HCT116 (cell line): Measurements from ENCODE around the gene ELFN2. TPM values are rescaled to one million over a fixed set of nuclear protein-coding genes. Genes with fewer than 3 reads are reported as not detected.

Source experiments
- ATAC-seq: fragments of 200-7000 bp; cut with Tn5 transposase; 2 replicates; pipeline ENCODE4 v1.9.1; 2020; ENCODE audit warnings: mild to moderate bottlenecking, moderate library complexity
- BruUV-seq: library from RNA; stranded (reverse); fragments of 400-500 nt; replicated peaks from 2 replicates; lab custom pipeline; 2021; lab: Mats Ljungman, UMichigan
- CTCF ChIA-PET: fragments of 300-600 bp; sonication (Branson Sonifier 250); formaldehyde crosslinking; loops from one replicate; lab custom pipeline; 2021; ENCODE audit warnings: antibody characterized with exemption; lab: Charles Lee
- POLR2A ChIA-PET: fragments of 300-600, 350-600 bp; sonication (Branson Sonifier 250); formaldehyde crosslinking; loops from one replicate; lab custom pipeline; 2021; ENCODE audit warnings: antibody characterized with exemption; lab: Charles Lee
- RAD21 ChIA-PET, 2 experiments: fragments of 300-600 bp; sonication (Branson Sonifier 250); formaldehyde crosslinking; loops; one replicate each; lab custom pipeline; 2023; ENCODE audit warnings: low total read pairs in 2 of 2; ENCODE audit not compliant: uncharacterized antibody in 2 of 2, unreplicated experiment in 2 of 2, low non-redundant PET in 1 of 2; lab: Charles Lee
- DNase-seq: peaks from one replicate; pipeline ENCODE4 v3.0.0-alpha.2; 2010; ENCODE audit warnings: low read depth, low spot score
- H2AFZ ChIP-seq: fragments of 200-600 bp; shearing (Covaris generic), sonication (generic); 2 replicates; pipeline ENCODE4 v1.6.1; 2017; ENCODE audit warnings: low read depth, mixed run types, mixed read lengths, antibody characterized with exemption, low read length; ENCODE audit not compliant: poor library complexity, severe bottlenecking
- H3K27ac ChIP-seq: 2 replicates; pipeline ENCODE4 v1.5.1; 2012; ENCODE audit warnings: low read depth, low read length
- H3K27me3 ChIP-seq: fragments of 200-600 bp; sonication (generic); 2 replicates; pipeline ENCODE4 v1.6.1; 2016; ENCODE audit warnings: mixed run types, low read length, mixed read lengths; ENCODE audit not compliant: insufficient read depth
- H3K36me3 ChIP-seq, 2 experiments: fragments of 200-500 bp in 1 of 2; fragments of 200-600 bp in 1 of 2; sonication (Bioruptor generic) in 1 of 2; sonication (generic) in 1 of 2; 2 replicates each; pipeline versions ENCODE4 v1.5.1 to v1.6.1; 2014 to 2016; ENCODE audit warnings: low read length in 2 of 2, inconsistent platforms in 1 of 2, mixed read lengths in 1 of 2, mixed run types in 1 of 2; ENCODE audit not compliant: insufficient read depth in 2 of 2, control insufficient read depth in 1 of 2
- H3K4me1 ChIP-seq, 2 experiments: fragments of 200-600 bp in 1 of 2; sonication (generic) in 1 of 2; 2 replicates each; pipeline versions ENCODE4 v1.5.1 to v1.6.1; 2012 to 2017; ENCODE audit warnings: low read length in 2 of 2, inconsistent platforms in 1 of 2, mild to moderate bottlenecking in 1 of 2, mixed read lengths in 1 of 2, mixed run types in 1 of 2, moderate library complexity in 1 of 2; ENCODE audit not compliant: insufficient read depth in 2 of 2, control insufficient read depth in 1 of 2
- H3K4me2 ChIP-seq: fragments of 200-600 bp; sonication (generic); 2 replicates; pipeline ENCODE4 v1.6.1; 2017; ENCODE audit warnings: mixed run types, low read length, mixed read lengths
- H3K4me3 ChIP-seq, 2 experiments: fragments of 200-600 bp in 1 of 2; sonication (generic) in 1 of 2; replicated peaks in 1 of 2; 2 replicates each; pipeline ENCODE4 v1.5.1; 2011 to 2016; ENCODE audit warnings: low read length in 2 of 2, control low read depth in 1 of 2, low read depth in 1 of 2, mild to moderate bottlenecking in 1 of 2, mixed read lengths in 1 of 2, mixed run types in 1 of 2
- H3K79me2 ChIP-seq: fragments of 200-600 bp; sonication (generic); 2 replicates; pipeline ENCODE4 v1.6.1; 2017; ENCODE audit warnings: mild to moderate bottlenecking, mixed run types, low read length, moderate library complexity, mixed read lengths; ENCODE audit not compliant: insufficient read depth
- H3K9ac ChIP-seq: fragments of 200-600 bp; sonication (generic); 2 replicates; pipeline ENCODE4 v1.6.1; 2016; ENCODE audit warnings: low read length, mixed read lengths
- H3K9me2 ChIP-seq: fragments of 200-600 bp; sonication (generic), shearing (Covaris generic); 2 replicates; pipeline ENCODE4 v1.6.1; 2017; ENCODE audit warnings: mixed run types, mild to moderate bottlenecking, moderate library complexity; ENCODE audit not compliant: insufficient read depth
- H3K9me3 ChIP-seq, 2 experiments: fragments of 200-500 bp in 1 of 2; fragments of 200-600 bp in 1 of 2; sonication (Bioruptor generic) in 1 of 2; sonication (generic) in 1 of 2; 2 replicates each; pipeline ENCODE4 v1.6.1; 2014 to 2017; ENCODE audit warnings: low read length in 2 of 2, mixed read lengths in 2 of 2, inconsistent platforms in 1 of 2, low read depth in 1 of 2, mild to moderate bottlenecking in 1 of 2, mixed run types in 1 of 2, moderate library complexity in 1 of 2; ENCODE audit not compliant: control insufficient read depth in 1 of 2, insufficient read depth in 1 of 2
- H4K20me1 ChIP-seq: fragments of 200-600 bp; sonication (generic), shearing (Covaris generic); 2 replicates; pipeline ENCODE4 v1.6.1; 2017; ENCODE audit warnings: mixed run types, mild to moderate bottlenecking, moderate library complexity; ENCODE audit not compliant: insufficient read depth
- CBX3 ChIP-seq: IDR thresholded peaks from 2 replicates; pipeline ENCODE4 v1.6.1; 2012; ENCODE audit warnings: low read depth
- EZH2phosphoT487 ChIP-seq: fragments of 200-600 bp; IDR thresholded peaks from 2 replicates; pipeline ENCODE4 v1.6.1; 2018; ENCODE audit warnings: antibody characterized with exemption, borderline replicate concordance
- FOSL1 ChIP-seq: IDR thresholded peaks from 2 replicates; pipeline ENCODE4 v1.6.1; 2012; ENCODE audit warnings: low read depth
- JUND ChIP-seq: IDR thresholded peaks from 2 replicates; pipeline ENCODE4 v1.6.1; 2012
- POLR2AphosphoS5 ChIP-seq: IDR thresholded peaks from 2 replicates; pipeline ENCODE4 v1.6.1; 2011; ENCODE audit warnings: mild to moderate bottlenecking, low read depth, low read length, moderate library complexity
- RAD21 ChIP-seq: IDR thresholded peaks from 2 replicates; pipeline ENCODE4 v1.6.1; 2012; ENCODE audit warnings: low read depth, mild to moderate bottlenecking
- SIN3A ChIP-seq: IDR thresholded peaks from 2 replicates; pipeline ENCODE4 v1.6.1; 2012; ENCODE audit warnings: low read depth
- SP1 ChIP-seq: IDR thresholded peaks from 2 replicates; pipeline ENCODE4 v1.6.1; 2012; ENCODE audit warnings: low read depth
- SRF ChIP-seq: IDR thresholded peaks from 2 replicates; pipeline ENCODE4 v1.6.1; 2012; ENCODE audit warnings: low read depth
- TCF7L2 ChIP-seq: IDR thresholded peaks from 2 replicates; pipeline ENCODE4 v1.7.0; 2011; ENCODE audit warnings: borderline replicate concordance, inconsistent platforms; ENCODE audit not compliant: insufficient read depth, insufficient read length; ENCODE audit errors: extremely low read depth
- YY1 ChIP-seq: IDR thresholded peaks from 2 replicates; pipeline ENCODE4 v1.6.1; 2011; ENCODE audit warnings: low read length, low read depth, moderate library complexity, mild to moderate bottlenecking; ENCODE audit not compliant: insufficient replicate concordance; ENCODE audit errors: extremely low read depth
- ZFX ChIP-seq: fragments of 450-650 bp; IDR thresholded peaks from 2 replicates; pipeline ENCODE4 v1.6.1; 2017
- ZNF274 ChIP-seq: fragments of 200-500 bp; sonication (Bioruptor generic); IDR thresholded peaks from 2 replicates; pipeline ENCODE4 v1.6.1; 2014; ENCODE audit warnings: mild to moderate bottlenecking, low read depth, low read length, inconsistent platforms
- intact Hi-C: fragments of 100-400 bp; cut with micrococcal nuclease; formaldehyde crosslinking; loops from 2 replicates; pipeline ENCODE4 v1.10.0; 2022
- total RNA-seq: library from RNA; stranded (reverse); gene quantifications from one replicate; pipeline ENCODE4 v1.2.1, GENCODE V29; 2021; ENCODE audit not compliant: unreplicated experiment
- TF ChIP-seq, protein P1 (sequence below): IDR thresholded peaks from 2 replicates; pipeline ENCODE4 v1.6.1; 2012

ELFN2 gene
- total RNA-seq, 1 experiment from 2014 or later: 45.4 TPM

DNA sequence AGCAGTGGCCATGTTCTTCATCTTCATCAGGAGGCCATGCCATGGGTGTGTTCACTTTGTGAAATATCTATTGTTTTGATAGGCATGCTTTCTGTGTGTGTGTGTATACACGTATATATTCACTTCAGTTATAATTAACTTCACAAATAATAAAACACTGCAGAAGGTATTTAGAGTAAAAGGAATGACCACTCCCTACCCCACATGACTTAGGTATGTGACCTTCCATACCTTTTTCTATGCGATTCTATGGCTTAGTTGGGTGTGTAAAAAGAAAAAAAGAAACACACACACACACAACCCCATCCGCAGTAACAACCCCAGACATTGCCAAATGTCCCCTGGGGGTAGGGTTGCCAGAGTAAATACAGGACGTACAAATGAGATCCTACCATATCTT lies 73.0 kb downstream of the ELFN2 start:
- CTCF ChIA-PET: no interaction called here
- TF ChIP-seq TCF7L2 (no peak), SRF (no peak), ZFX (no peak), EZH2phosphoT487 (no peak), ZNF274 (no peak), JUND (no peak), CBX3 (no peak), SP1 (no peak), POLR2AphosphoS5 (no peak), SIN3A (no peak), RAD21 (no peak), FOSL1 (no peak), YY1 (no peak)
- TF ChIP-seq, protein P1, sequence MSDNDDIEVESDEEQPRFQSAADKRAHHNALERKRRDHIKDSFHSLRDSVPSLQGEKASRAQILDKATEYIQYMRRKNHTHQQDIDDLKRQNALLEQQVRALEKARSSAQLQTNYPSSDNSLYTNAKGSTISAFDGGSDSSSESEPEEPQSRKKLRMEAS: no peak
- TF ChIP-seq, all 23 proteins: peak for 0
- H3K4me2 ChIP-seq: no peak overlapping the region
- H3K9me3 ChIP-seq: no peaks in the 10 kb centered on the region
- H3K9ac ChIP-seq: no peak overlapping the region
- BruUV-seq: no TSS peak
- peaks cover 0 to 15% of the 10 kb centered on the region in 2 experiments; a peak in 2 of 4 replicates for H3K4me1 ChIP-seq
- RAD21 ChIA-PET: no interaction called here
- H3K36me3 ChIP-seq: no peaks in the 10 kb centered on the region
- H3K79me2 ChIP-seq: no peaks in the 10 kb centered on the region
- no peak overlapping the region for H3K4me3 ChIP-seq
- no peak for DNase-seq
- no peaks in the 10 kb centered on the region for H3K27me3 ChIP-seq
- H4K20me1 ChIP-seq: no peaks in the 10 kb centered on the region
- no peak overlapping the region for H3K27ac ChIP-seq
- intact Hi-C loops: no loop called here
- H2AFZ ChIP-seq: no peak overlapping the region
- no peaks in the 10 kb centered on the region for H3K9me2 ChIP-seq
- no peak for ATAC-seq
- POLR2A ChIA-PET: no interaction called here
